Endothelial cell (in vitro differentiated cells): ENCODE measurements around the gene NRL. TPM values are rescaled to one million over a fixed set of nuclear protein-coding genes. Genes with fewer than 3 reads are reported as not detected.
"Not testable (repeated sequence)": the region's sequence is repeated elsewhere in the genome, so short reads cannot be mapped to it uniquely, and the experiment has no call there.

Source experiments
- DNase-seq: peaks from one replicate; pipeline ENCODE4 v3.0.0; 2021; ENCODE audit warnings: low spot score
- H3K27ac Mint-ChIP-seq: one replicate; pipeline ENCODE4 v1.8.0; 2021; ENCODE audit warnings: mixed read lengths, inconsistent platforms; ENCODE audit not compliant: unreplicated experiment
- H3K27me3 Mint-ChIP-seq: one replicate; pipeline ENCODE4 v1.8.0; 2021; ENCODE audit warnings: mild to moderate bottlenecking, moderate library complexity, mixed read lengths, inconsistent platforms; ENCODE audit not compliant: unreplicated experiment
- H3K36me3 Mint-ChIP-seq: one replicate; pipeline ENCODE4 v1.8.0; 2021; ENCODE audit warnings: mild to moderate bottlenecking, low read depth, mixed read lengths, inconsistent platforms; ENCODE audit not compliant: unreplicated experiment
- H3K4me1 Mint-ChIP-seq: one replicate; pipeline ENCODE4 v1.8.0; 2021; ENCODE audit warnings: mild to moderate bottlenecking, mixed read lengths, inconsistent platforms; ENCODE audit not compliant: unreplicated experiment
- H3K4me3 Mint-ChIP-seq: one replicate; pipeline ENCODE4 v1.8.0; 2021; ENCODE audit warnings: mild to moderate bottlenecking, mixed read lengths, inconsistent platforms; ENCODE audit not compliant: unreplicated experiment
- H3K9me3 Mint-ChIP-seq: one replicate; pipeline ENCODE4 v1.8.0; 2021; ENCODE audit warnings: mixed read lengths, inconsistent platforms; ENCODE audit not compliant: unreplicated experiment
- CTCF ChIP-seq: fragments of 200-600 bp; sonication (generic); IDR thresholded peaks from one replicate; pipeline ENCODE4 v1.5.0; 2021; ENCODE audit warnings: antibody characterized with exemption; ENCODE audit not compliant: unreplicated experiment
- microRNA-seq: library from miRNA; unstranded; fragments of <30 nt; microRNA quantifications from one replicate; pipeline ENCODE4, GENCODE V29; 2020; ENCODE audit not compliant: unreplicated experiment
- total RNA-seq: library from RNA; stranded (reverse); fragmentation: NEBNext Ultra II Directional; extraction: Animal tissue kit (Norgen Biotek cat#: 25700); gene quantifications from one replicate; pipeline ENCODE4 v1.2.1, GENCODE V29; 2021; ENCODE audit not compliant: unreplicated experiment

Gene NRL
- total RNA-seq, 1 donor from 2014 or later: 1.2 TPM

- H3K4me1 Mint-ChIP-seq: peaks cover 11% of the 10 kb centered on the region
- H3K27me3 Mint-ChIP-seq: peaks cover 10% of the 10 kb centered on the region
- H3K36me3 Mint-ChIP-seq: no peaks in the 10 kb centered on the region
- no peak overlapping the region for H3K27ac Mint-ChIP-seq
- TF ChIP-seq CTCF: no peak
- no peak for DNase-seq
- peaks cover 3% of the 10 kb centered on the region for H3K9me3 Mint-ChIP-seq
- no peak overlapping the region for H3K4me3 Mint-ChIP-seq
Observed at GRCh38 chr14:24032727-24033418, 81.9 kb downstream of the NRL start.

- not testable (repeated sequence) for DNase-seq, H3K4me3 Mint-ChIP-seq, H3K4me1 Mint-ChIP-seq, H3K36me3 Mint-ChIP-seq, H3K27ac Mint-ChIP-seq, H3K27me3 Mint-ChIP-seq, H3K9me3 Mint-ChIP-seq
Observed at GRCh38 chr14:24031331-24031730, 83.4 kb downstream of the NRL start.

GRCh38 chr14:24029687-24030086 is 85.1 kb downstream of the NRL start:
- not testable (repeated sequence) for H3K9me3 Mint-ChIP-seq, DNase-seq, H3K4me3 Mint-ChIP-seq, H3K36me3 Mint-ChIP-seq, H3K27me3 Mint-ChIP-seq, H3K27ac Mint-ChIP-seq, H3K4me1 Mint-ChIP-seq

Small RNA genes lying within 50 kb of the gene (microRNA-seq; reads per million reads assigned to microRNA genes)
- gene MIR7703: not detected

Other genes with a start within 250 kb of the NRL start
- 18.9 TPM for gene DHRS4, start 161.2 kb downstream of the NRL start, total RNA-seq
- gene DHRS4L2, start 126.0 kb downstream of the NRL start, total RNA-seq: 19.2 TPM
- gene CARMIL3, start 62.9 kb downstream of the NRL start, total RNA-seq: 1.4 TPM
- gene CPNE6, start 43.4 kb downstream of the NRL start, total RNA-seq: not detected
- gene PCK2, start 20.6 kb downstream of the NRL start, total RNA-seq: 23.9 TPM
- gene DCAF11, start 172 bp downstream of the NRL start, total RNA-seq: 38.2 TPM
- 0.59 TPM for gene FITM1, start 15.7 kb upstream of the NRL start, total RNA-seq
- gene PSME1, start 21.2 kb upstream of the NRL start, total RNA-seq: 43.6 TPM
- gene EMC9, start 26.6 kb upstream of the NRL start, total RNA-seq: 16.7 TPM
- 73.6 TPM for gene PSME2, start 31.7 kb upstream of the NRL start, total RNA-seq
- 90.2 TPM for gene RNF31, start 32.5 kb upstream of the NRL start, total RNA-seq
- 25.7 TPM for gene IRF9, start 46.3 kb upstream of the NRL start, total RNA-seq
- 31.8 TPM for gene REC8, start 57.1 kb upstream of the NRL start, total RNA-seq
- gene IPO4, start 73.9 kb upstream of the NRL start, total RNA-seq: 29.0 TPM
- gene TM9SF1, start 80.5 kb upstream of the NRL start, total RNA-seq: 41.8 TPM
- not detected for gene TSSK4, start 90.7 kb upstream of the NRL start, total RNA-seq
- gene CHMP4A, start 98.5 kb upstream of the NRL start, total RNA-seq: 34.3 TPM
- gene MDP1, start 101.1 kb upstream of the NRL start, total RNA-seq: 17.4 TPM
- 154 TPM for gene NEDD8, start 117.4 kb upstream of the NRL start, total RNA-seq
- 61.3 TPM for gene GMPR2, start 118.0 kb upstream of the NRL start, total RNA-seq
- 25.4 TPM for gene TINF2, start 127.7 kb upstream of the NRL start, total RNA-seq
- 1.7 TPM for gene TGM1, start 148.2 kb upstream of the NRL start, total RNA-seq
- gene RABGGTA, start 156.6 kb upstream of the NRL start, total RNA-seq: 17.7 TPM
- gene DHRS1, start 184.8 kb upstream of the NRL start, total RNA-seq: 17.7 TPM
- 27.2 TPM for gene NOP9, start 184.9 kb upstream of the NRL start, total RNA-seq
- gene CIDEB, start 193.0 kb upstream of the NRL start, total RNA-seq: 0.82 TPM
- gene LTB4R2, start 195.2 kb upstream of the NRL start, total RNA-seq: 13.3 TPM
- 9.5 TPM for gene LTB4R, start 196.6 kb upstream of the NRL start, total RNA-seq
- gene ADCY4, start 220.1 kb upstream of the NRL start, total RNA-seq: 74.6 TPM
- 2.6 TPM for gene RIPK3, start 225.0 kb upstream of the NRL start, total RNA-seq